ENCODE measurements around the gene RNASE11. TPM values are rescaled to one million over a fixed set of nuclear protein-coding genes. Genes with fewer than 3 reads are reported as not detected.

RNASE11 gene
- total RNA-seq, 1 donor from 2014 or later, result not detected

- TF ChIP-seq CTCF (conservative IDR thresholded peaks at IDR 0.05; ENCODE audit: low read depth, low read length), result no peak
- DNase-seq (ENCODE audit: low read depth), result no peak
- H3K4me3 ChIP-seq (ENCODE audit: low read depth, low read length), result no peak overlapping the region
These were observed 36.2 kb downstream of the RNASE11 start for GRCh38 chr14:20551606-20552005.

- no peak for TF ChIP-seq CTCF (conservative IDR thresholded peaks at IDR 0.05; ENCODE audit: low read depth, low read length)
- no peak overlapping the region for H3K4me3 ChIP-seq (ENCODE audit: low read depth, low read length)
- DNase-seq (ENCODE audit: low read depth), result no peak
These were observed 36.9 kb downstream of the RNASE11 start for GRCh38 chr14:20550926-20551325.

GRCh38 chr14:20548414-20549158 is 39.2 kb downstream of the RNASE11 start:
- DNase-seq (ENCODE audit: low read depth), result peak; percentile 12
- no peak for TF ChIP-seq CTCF (conservative IDR thresholded peaks at IDR 0.05; ENCODE audit: low read depth, low read length)
- H3K4me3 ChIP-seq (ENCODE audit: low read depth, low read length), result no peak overlapping the region

GRCh38 chr14:20546877-20547276 is 40.9 kb downstream of the RNASE11 start:
- no peak for TF ChIP-seq CTCF (conservative IDR thresholded peaks at IDR 0.05; ENCODE audit: low read depth, low read length)
- DNase-seq (ENCODE audit: low read depth), result no peak
- H3K4me3 ChIP-seq (ENCODE audit: low read depth, low read length), result no peak overlapping the region

- TF ChIP-seq CTCF (conservative IDR thresholded peaks at IDR 0.05; ENCODE audit: low read depth, low read length), result no peak
- H3K4me3 ChIP-seq (ENCODE audit: low read depth, low read length), result no peak overlapping the region
- no peak for DNase-seq (ENCODE audit: low read depth)
These were observed 47.9 kb downstream of the RNASE11 start for GRCh38 chr14:20539906-20540305.

Other genes with a start within 250 kb of the RNASE11 start
- 23.1 and 26.1 TPM in 2 replicates for gene PARP2, start 244.4 kb downstream of the RNASE11 start, total RNA-seq
- gene TEP1, start 174.5 kb downstream of the RNASE11 start, total RNA-seq, result 7.0 and 17.5 TPM in 2 replicates
- under 0.01 and 0.17 TPM in 2 replicates for gene KLHL33, start 151.8 kb downstream of the RNASE11 start, total RNA-seq
- 24.6 and 59.7 TPM in 2 replicates for gene OSGEP, start 133.2 kb downstream of the RNASE11 start, total RNA-seq
- 321 and 381 TPM in 2 replicates for gene APEX1, start 132.8 kb downstream of the RNASE11 start, total RNA-seq
- 16.3 and 19.1 TPM in 2 replicates for gene PIP4P1, start 126.6 kb downstream of the RNASE11 start, total RNA-seq
- gene PNP, start 118.6 kb downstream of the RNASE11 start, total RNA-seq, result 152 and 178 TPM in 2 replicates
- gene RNASE10, start 82.5 kb downstream of the RNASE11 start, total RNA-seq, result not detected in 2 replicates
- not detected in 2 replicates for gene RNASE9, start 27.0 kb downstream of the RNASE11 start, total RNA-seq
- not detected in 2 replicates for gene RNASE12, start 3.4 kb upstream of the RNASE11 start, total RNA-seq
- not detected in 2 replicates for gene OR6S1, start 53.7 kb upstream of the RNASE11 start, total RNA-seq
- 5.3 and 7.6 TPM in 2 replicates for gene RNASE4, start 96.6 kb upstream of the RNASE11 start, total RNA-seq
- 1.3 and 4.8 TPM in 2 replicates for gene ANG, start 100.8 kb upstream of the RNASE11 start, total RNA-seq
- gene EDDM3A, start 157.9 kb upstream of the RNASE11 start, total RNA-seq, result not detected in 2 replicates
- not detected in 2 replicates for gene EDDM3B, start 180.4 kb upstream of the RNASE11 start, total RNA-seq
- gene RNASE6, start 193.3 kb upstream of the RNASE11 start, total RNA-seq, result 0.14 and 0.81 TPM in 2 replicates
- gene RNASE1, start 214.8 kb upstream of the RNASE11 start, total RNA-seq, result 0.40 TPM in 1 of 2 replicates, not detected in the other

All from epithelial cell of proximal tubule (primary cell).